ENCODE measurements around the gene RAD1.

DNA sequence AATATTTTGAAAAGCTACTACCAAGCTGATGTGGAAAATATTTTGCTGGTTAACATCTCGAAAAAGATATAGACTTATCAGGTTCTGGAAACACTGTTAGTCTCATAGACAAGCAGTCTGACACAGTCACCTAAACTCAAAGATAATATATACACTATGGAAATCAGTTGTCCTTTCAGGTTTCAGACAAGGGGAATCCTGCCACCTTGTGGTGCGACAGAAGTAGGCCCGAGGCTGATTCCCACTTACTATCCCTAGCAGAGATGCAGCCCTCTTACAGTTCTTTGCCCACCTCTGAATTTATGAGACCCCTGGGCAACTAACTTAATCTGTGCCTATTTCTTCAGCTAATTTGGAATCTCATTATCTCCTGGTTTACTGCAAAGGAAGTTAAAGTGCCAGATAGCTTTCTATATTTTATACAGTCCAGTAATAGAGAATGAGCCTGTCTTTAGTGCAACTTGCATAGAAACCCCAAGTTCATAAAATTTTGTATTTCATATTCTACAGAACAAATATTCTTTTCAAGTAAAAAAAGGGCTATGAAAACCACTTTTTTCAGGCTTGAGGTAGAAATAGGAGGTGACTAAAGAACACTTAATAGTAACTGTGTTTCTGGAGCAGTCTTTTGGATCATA lies 16.9 kb downstream of the RAD1 start:
- TF ChIP-seq, protein P1, sequence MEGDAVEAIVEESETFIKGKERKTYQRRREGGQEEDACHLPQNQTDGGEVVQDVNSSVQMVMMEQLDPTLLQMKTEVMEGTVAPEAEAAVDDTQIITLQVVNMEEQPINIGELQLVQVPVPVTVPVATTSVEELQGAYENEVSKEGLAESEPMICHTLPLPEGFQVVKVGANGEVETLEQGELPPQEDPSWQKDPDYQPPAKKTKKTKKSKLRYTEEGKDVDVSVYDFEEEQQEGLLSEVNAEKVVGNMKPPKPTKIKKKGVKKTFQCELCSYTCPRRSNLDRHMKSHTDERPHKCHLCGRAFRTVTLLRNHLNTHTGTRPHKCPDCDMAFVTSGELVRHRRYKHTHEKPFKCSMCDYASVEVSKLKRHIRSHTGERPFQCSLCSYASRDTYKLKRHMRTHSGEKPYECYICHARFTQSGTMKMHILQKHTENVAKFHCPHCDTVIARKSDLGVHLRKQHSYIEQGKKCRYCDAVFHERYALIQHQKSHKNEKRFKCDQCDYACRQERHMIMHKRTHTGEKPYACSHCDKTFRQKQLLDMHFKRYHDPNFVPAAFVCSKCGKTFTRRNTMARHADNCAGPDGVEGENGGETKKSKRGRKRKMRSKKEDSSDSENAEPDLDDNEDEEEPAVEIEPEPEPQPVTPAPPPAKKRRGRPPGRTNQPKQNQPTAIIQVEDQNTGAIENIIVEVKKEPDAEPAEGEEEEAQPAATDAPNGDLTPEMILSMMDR (IDR thresholded peaks at IDR 0.05; ENCODE audit: low read length) = peak; percentile 85
- no peak for TF ChIP-seq EZH2 (IDR thresholded peaks at IDR 0.05; ENCODE audit: borderline replicate concordance, low read length)

Data from OCI-LY1 (cell line).